Neuronal stem cell (in vitro differentiated cells): ENCODE data around the gene ARHGAP9.
"Not testable (repeated sequence)": the region's sequence is repeated elsewhere in the genome, so short reads cannot be mapped to it uniquely, and the experiment has no call there.

Source experiments
- DNase-seq: peaks from one replicate; pipeline ENCODE4 v3.0.0-alpha.2; 2013; ENCODE audit warnings: low spot score
- H2AFZ ChIP-seq: one replicate; pipeline ENCODE4 v1.6.1; 2013; ENCODE audit warnings: mild to moderate bottlenecking, low read length, inconsistent platforms
- H2AK5ac ChIP-seq: 2 replicates; pipeline ENCODE4 v1.6.1; 2013; ENCODE audit warnings: low read depth, mild to moderate bottlenecking, inconsistent platforms, low read length, moderate library complexity, mixed read lengths
- H2BK120ac ChIP-seq: 2 replicates; pipeline ENCODE4 v1.6.1; 2013; ENCODE audit warnings: low read depth, mild to moderate bottlenecking, inconsistent platforms, low read length, moderate library complexity, mixed read lengths
- H2BK12ac ChIP-seq: one replicate; pipeline ENCODE4 v1.6.1; 2013; ENCODE audit warnings: low read length, inconsistent platforms
- H2BK15ac ChIP-seq: 2 replicates; pipeline ENCODE4 v1.6.1; 2013; ENCODE audit warnings: mild to moderate bottlenecking, low read length, inconsistent platforms, mixed read lengths
- H2BK5ac ChIP-seq: one replicate; pipeline ENCODE4 v1.6.1; 2013; ENCODE audit warnings: inconsistent platforms, mild to moderate bottlenecking, low read length, moderate library complexity
- H3K14ac ChIP-seq: one replicate; pipeline ENCODE4 v1.6.1; 2013; ENCODE audit warnings: low read length, inconsistent platforms
- H3K18ac ChIP-seq: 2 replicates; pipeline ENCODE4 v1.6.1; 2013; ENCODE audit warnings: low read length, inconsistent platforms
- H3K23ac ChIP-seq: 2 replicates; pipeline ENCODE4 v1.6.1; 2013; ENCODE audit warnings: low read depth, mild to moderate bottlenecking, mixed read lengths, low read length, inconsistent platforms; ENCODE audit not compliant: poor library complexity
- H3K27ac ChIP-seq: replicated peaks from 3 replicates; pipeline ENCODE4 v1.5.1; 2013; ENCODE audit warnings: low read length, inconsistent platforms
- H3K27me3 ChIP-seq, 3 experiments: 2 replicates each; pipeline ENCODE4 v1.6.1; 2013; ENCODE audit warnings: low read length in 3 of 3, mild to moderate bottlenecking in 2 of 3, inconsistent platforms in 1 of 3, low read depth in 1 of 3, mixed read lengths in 1 of 3, moderate library complexity in 1 of 3; ENCODE audit not compliant: control insufficient read depth in 3 of 3, insufficient read depth in 3 of 3
- H3K36me3 ChIP-seq, 2 donors: replicated peaks in 1 of 2; 2 replicates each; pipeline ENCODE4 v1.6.1; 2013; ENCODE audit warnings: low read length in 2 of 2; ENCODE audit not compliant: control insufficient read depth in 2 of 2, insufficient read depth in 2 of 2
- H3K4ac ChIP-seq: 2 replicates; pipeline ENCODE4 v1.6.1; 2013; ENCODE audit warnings: inconsistent platforms, mild to moderate bottlenecking, low read length, moderate library complexity
- H3K4me1 ChIP-seq, 2 donors: 1 replicate in 1 of 2; 2 replicates in 1 of 2; pipeline ENCODE4 v1.6.1; 2013; ENCODE audit warnings: low read length in 2 of 2, low read depth in 1 of 2; ENCODE audit not compliant: control insufficient read depth in 2 of 2, insufficient read depth in 1 of 2
- H3K4me2 ChIP-seq: one replicate; pipeline ENCODE4 v1.6.1; 2013; ENCODE audit warnings: mild to moderate bottlenecking, low read length, inconsistent platforms; ENCODE audit not compliant: insufficient read depth, poor library complexity, severe bottlenecking
- H3K4me3 ChIP-seq, 2 donors: 2 replicates each; pipeline ENCODE4 v1.5.1; 2013; ENCODE audit warnings: low read length in 2 of 2, mild to moderate bottlenecking in 2 of 2, inconsistent platforms in 1 of 2, moderate library complexity in 1 of 2
- H3K79me1 ChIP-seq: one replicate; pipeline ENCODE4 v1.6.1; 2013; ENCODE audit warnings: low read depth, mild to moderate bottlenecking, inconsistent platforms, low read length, moderate library complexity
- H3K9ac ChIP-seq: one replicate; pipeline ENCODE4 v1.6.1; 2013; ENCODE audit warnings: mild to moderate bottlenecking, low read depth, low read length, inconsistent platforms; ENCODE audit not compliant: poor library complexity
- H3K9me3 ChIP-seq, 2 donors: replicated peaks in 1 of 2; 2 replicates each; pipeline versions ENCODE3 to v1.6.1; 2013; ENCODE audit warnings: low read length in 2 of 2, mild to moderate bottlenecking in 2 of 2, inconsistent platforms in 1 of 2, low read depth in 1 of 2, mixed read lengths in 1 of 2, moderate library complexity in 1 of 2; ENCODE audit not compliant: control insufficient read depth in 2 of 2, insufficient read depth in 1 of 2
- H4K8ac ChIP-seq: one replicate; pipeline ENCODE4 v1.6.1; 2013; ENCODE audit warnings: low read depth, mild to moderate bottlenecking, inconsistent platforms, low read length, moderate library complexity
- H4K91ac ChIP-seq: one replicate; pipeline ENCODE4 v1.6.1; 2013; ENCODE audit warnings: low read length, low read depth, mild to moderate bottlenecking, inconsistent platforms; ENCODE audit not compliant: poor library complexity
- WGBS, 2 donors: extraction: QIAGEN DNeasy Blood & Tissue Kit; methylation state at CpG; one replicate each; pipeline ENCODE4 v1.1.7; 2013; ENCODE audit warnings: missing lambda C conversion rate in 2 of 2, mixed read lengths in 1 of 2; ENCODE audit not compliant: insufficient read length in 2 of 2, insufficient replicate concordance in 1 of 2; ENCODE audit errors: extremely low coverage in 2 of 2; 5-methylcytosine and 5-hydroxymethylcytosine counted together

The ARHGAP9 gene

DNA sequence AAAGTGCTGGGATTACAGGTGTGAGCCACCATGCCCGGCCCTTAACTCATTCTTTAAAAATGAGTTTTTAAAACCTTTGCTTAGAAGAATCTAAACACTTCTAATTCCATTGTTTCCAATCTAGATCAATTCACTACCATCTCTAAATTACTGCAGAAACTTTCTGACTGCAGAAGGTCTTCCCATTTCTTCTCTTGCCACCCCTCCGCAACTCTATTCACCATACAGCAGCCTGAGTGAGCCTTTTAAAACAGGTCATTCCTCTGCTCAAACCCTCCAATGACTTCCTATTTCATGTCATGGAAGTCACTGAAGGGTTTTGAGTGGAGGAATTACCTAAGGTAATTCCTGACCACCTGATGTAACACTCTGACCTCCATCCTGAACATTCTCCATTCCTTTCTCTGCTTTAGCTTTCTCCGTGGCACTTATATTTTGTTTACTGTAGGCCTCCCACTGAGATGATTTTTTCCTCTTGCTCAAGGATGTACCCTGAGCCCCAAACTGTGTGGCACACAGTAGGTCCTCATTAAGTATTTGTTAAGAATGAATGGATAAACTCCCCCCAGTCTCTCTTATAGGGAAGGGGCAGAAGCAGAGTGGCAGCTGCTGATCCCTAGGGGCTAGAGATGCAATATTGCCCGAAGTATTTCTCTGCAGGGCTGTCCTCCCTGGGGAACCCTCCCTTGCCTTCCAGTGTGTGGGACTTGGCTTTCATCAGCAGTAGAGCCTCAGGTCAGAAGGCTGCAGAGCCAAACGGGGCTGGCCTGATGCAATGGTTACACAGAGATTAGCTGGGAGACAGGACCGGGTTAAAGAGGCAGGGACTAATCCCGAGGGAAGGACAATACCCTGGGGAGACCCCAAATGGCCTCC lies 39.5 kb upstream of the ARHGAP9 start:
- WGBS, 2 donors, result no CpG with 5 or more reads among the region's 7 CpGs
- Histone ChIP-seq H3K14ac (no peak overlapping the region), H3K4me2 (peak overlapping the region; percentile 78), H3K18ac (no peak overlapping the region), H3K27ac (peak overlapping the region; percentile 86), H3K4me3 (peak overlapping the region; percentile 88 to 94), H3K4ac (no peak overlapping the region), H2BK120ac (no peak overlapping the region), H2BK12ac (no peak overlapping the region), H3K4me1 (peaks cover 22% of the 10 kb centered on the region in 2 donors), H4K91ac (no peak overlapping the region), H3K9ac (peak overlapping the region; percentile 64), H3K79me1 (peaks cover 3% of the 10 kb centered on the region), H3K27me3 (peaks cover 0 to 2% (median 0%) of the 10 kb centered on the region in 3 experiments), H3K9me3 (no peaks in the 10 kb centered on the region), H2AK5ac (peak overlapping the region; percentile 48), H2BK5ac (no peak overlapping the region), H2BK15ac (no peak overlapping the region), H2AFZ (no peak overlapping the region), H3K23ac (peak overlapping the region; percentile 66), H4K8ac (no peak overlapping the region), H3K36me3 (peaks cover 24 to 58% of the 10 kb centered on the region in 2 donors)
- no peak for DNase-seq

DNA sequence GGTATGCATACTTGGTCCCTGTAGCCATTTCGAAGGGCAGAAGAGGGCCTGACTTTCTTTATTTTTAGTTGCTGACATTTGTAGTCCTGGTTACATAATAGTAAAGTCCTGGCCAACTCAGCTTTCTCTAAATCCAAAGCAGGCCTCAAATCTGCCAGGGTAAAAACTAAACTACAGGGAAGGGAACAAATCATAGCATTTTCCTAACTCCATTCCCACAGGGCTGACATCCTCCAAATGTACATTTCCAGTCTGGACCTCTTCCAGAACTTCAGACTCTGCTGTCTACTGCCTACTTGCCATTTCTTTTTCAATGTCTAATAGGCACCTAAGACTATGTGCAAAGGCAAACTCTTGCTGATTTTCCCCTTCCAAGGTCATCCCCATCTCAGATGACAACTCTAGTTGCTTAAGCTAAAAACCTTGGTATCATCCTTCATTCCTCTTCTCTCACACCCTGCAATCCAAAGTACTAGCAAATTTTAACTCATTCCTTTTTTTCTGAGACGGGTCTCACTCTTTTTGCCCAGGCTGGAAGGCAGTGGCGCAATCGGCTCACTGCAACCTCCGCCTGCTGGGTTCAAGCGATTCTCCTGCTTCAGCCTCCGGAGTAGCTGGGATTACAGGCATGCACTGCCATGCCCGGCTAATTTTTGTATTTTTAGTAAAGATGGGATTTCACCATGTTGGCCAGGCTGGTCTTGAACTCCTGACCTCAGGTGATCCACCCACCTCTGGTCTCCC lies 38.7 kb upstream of the ARHGAP9 start:
- no peak for DNase-seq
- H3K4ac ChIP-seq, result no peak overlapping the region
- no peak overlapping the region for H2BK120ac ChIP-seq
- peaks cover 15 to 17% of the 10 kb centered on the region in 2 donors for H3K4me1 ChIP-seq
- H3K27ac ChIP-seq, result no peak overlapping the region
- H2AFZ ChIP-seq, result no peak overlapping the region
- H3K36me3 ChIP-seq, result peaks cover 25 to 61% of the 10 kb centered on the region in 2 donors
- H2BK15ac ChIP-seq, result no peak overlapping the region
- no peak overlapping the region for H3K18ac ChIP-seq
- H4K8ac ChIP-seq, result no peak overlapping the region
- H3K27me3 ChIP-seq, result peaks cover 0 to 2% (median 0%) of the 10 kb centered on the region in 3 experiments
- peak overlapping the region in 1 of 2 donors; percentile 88 for H3K4me3 ChIP-seq
- no peak overlapping the region for H2BK12ac ChIP-seq
- no peak overlapping the region for H4K91ac ChIP-seq
- H3K9me3 ChIP-seq, result no peaks in the 10 kb centered on the region
- H3K23ac ChIP-seq, result no peak overlapping the region
- H3K4me2 ChIP-seq, result no peak overlapping the region
- H3K14ac ChIP-seq, result no peak overlapping the region
- H3K9ac ChIP-seq, result no peak overlapping the region
- H2BK5ac ChIP-seq, result no peak overlapping the region
- H3K79me1 ChIP-seq, result no peaks in the 10 kb centered on the region
- no peak overlapping the region for H2AK5ac ChIP-seq
- no CpG with 5 or more reads among the region's 8 CpGs for WGBS, 2 donors

DNA sequence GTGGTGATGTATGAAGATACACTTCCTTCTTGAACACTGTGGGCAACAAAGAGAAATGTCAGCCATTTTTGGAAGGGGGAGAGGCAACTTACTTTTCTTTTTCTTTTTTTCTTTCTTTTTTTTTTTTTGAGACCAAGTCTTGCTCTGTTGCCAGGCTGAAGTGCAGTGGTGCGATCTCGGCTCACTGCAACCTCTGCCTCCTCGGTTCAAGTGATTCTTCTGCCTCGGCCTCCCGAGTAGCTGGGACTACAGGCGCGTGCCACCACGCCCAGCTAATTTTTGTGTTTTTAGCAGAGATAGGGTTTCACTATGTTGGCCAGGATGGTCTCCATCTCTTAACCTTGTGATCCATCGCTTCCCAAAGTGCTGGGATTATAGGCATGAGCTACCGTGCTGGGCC lies 38.1 kb upstream of the ARHGAP9 start:
- H2AFZ ChIP-seq, H3K18ac ChIP-seq, H2AK5ac ChIP-seq, H3K4me3 ChIP-seq, H3K4ac ChIP-seq, H2BK15ac ChIP-seq, H3K27me3 ChIP-seq, H2BK120ac ChIP-seq, H2BK5ac ChIP-seq, H2BK12ac ChIP-seq, H4K91ac ChIP-seq, H3K23ac ChIP-seq, H4K8ac ChIP-seq, H3K14ac ChIP-seq, H3K4me2 ChIP-seq, H3K9ac ChIP-seq, DNase-seq, H3K27ac ChIP-seq, H3K79me1 ChIP-seq, H3K9me3 ChIP-seq: not testable (repeated sequence)
- H3K36me3 ChIP-seq, result peaks cover 29 to 67% of the 10 kb centered on the region in 2 donors
- no CpG with 5 or more reads among the region's 10 CpGs for WGBS, 2 donors
- peaks cover 14 to 15% of the 10 kb centered on the region in 2 donors for H3K4me1 ChIP-seq

DNA sequence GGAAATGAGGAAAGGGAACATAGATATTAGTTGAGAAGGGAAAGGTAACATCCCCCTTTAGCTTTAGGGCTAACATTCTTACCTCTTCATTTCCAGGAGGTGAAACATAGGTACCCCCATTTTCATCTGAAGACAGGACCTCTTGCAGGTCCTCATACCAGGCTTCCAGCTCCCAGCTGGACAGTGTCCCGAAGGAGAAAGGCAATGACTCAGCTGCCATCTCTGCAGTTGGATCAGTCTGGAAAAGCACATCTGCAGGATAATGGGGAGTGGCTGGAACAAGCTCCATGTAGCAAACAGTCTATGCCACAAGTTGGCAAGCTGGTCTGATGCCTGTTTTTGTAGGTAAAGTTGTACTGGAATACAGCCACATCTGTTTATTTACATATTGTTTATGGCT lies 37.5 kb upstream of the ARHGAP9 start:
- Histone ChIP-seq H3K4me2 (no peak overlapping the region), H3K4me1 (peaks cover 14 to 15% of the 10 kb centered on the region in 2 donors), H2BK12ac (no peak overlapping the region), H2BK5ac (no peak overlapping the region), H3K9ac (no peak overlapping the region), H3K27me3 (peaks cover 0 to 2% (median 0%) of the 10 kb centered on the region in 3 experiments), H3K79me1 (no peaks in the 10 kb centered on the region), H2AFZ (no peak overlapping the region), H3K14ac (no peak overlapping the region), H3K23ac (no peak overlapping the region), H2BK15ac (no peak overlapping the region), H2BK120ac (no peak overlapping the region), H3K36me3 (peaks cover 33 to 72% of the 10 kb centered on the region in 2 donors), H3K9me3 (no peaks in the 10 kb centered on the region), H3K18ac (no peak overlapping the region), H3K27ac (no peak overlapping the region), H2AK5ac (no peak overlapping the region), H3K4ac (no peak overlapping the region), H4K8ac (no peak overlapping the region), H3K4me3 (no peak overlapping the region), H4K91ac (no peak overlapping the region)
- no peak for DNase-seq
- WGBS, 2 donors, result no CpG with 5 or more reads among the region's 1 CpG
